GM23338 (cell line): ENCODE measurements around the gene NABP1. TPM values are rescaled to one million over a fixed set of nuclear protein-coding genes. Genes with fewer than 3 reads are reported as not detected.

ENCODE experiments used
- ATAC-seq: fragments of 200-7000 bp; cut with Tn5 transposase; 3 replicates; pipeline ENCODE4 v1.9.1; 2020
- DNase-seq: peaks from one replicate; pipeline ENCODE4 v3.0.0-alpha.2; 2015; ENCODE audit warnings: low spot score
- H2AFZ ChIP-seq: fragments of 200-600 bp; sonication (generic); 2 replicates; pipeline ENCODE4 v1.8.0; 2016; ENCODE audit warnings: antibody characterized with exemption, mild to moderate bottlenecking, moderate library complexity
- H3F3A ChIP-seq: fragments of 200-600 bp; sonication (generic); replicated peaks from 2 replicates; pipeline ENCODE4 v1.8.0; 2017; ENCODE audit warnings: antibody characterized with exemption, mixed run types, low read depth
- H3K27ac ChIP-seq: fragments of 200-600 bp; sonication (generic); 2 replicates; pipeline ENCODE4 v1.6.1; 2016; ENCODE audit warnings: low read depth
- H3K27me3 ChIP-seq: fragments of 200-600 bp; sonication (generic); 2 replicates; pipeline ENCODE4 v1.8.0; 2016; ENCODE audit warnings: mild to moderate bottlenecking, mixed run types, moderate library complexity; ENCODE audit not compliant: insufficient read depth
- H3K36me3 ChIP-seq: fragments of 200-600 bp; sonication (generic); 2 replicates; pipeline ENCODE4 v1.8.0; 2016; ENCODE audit warnings: mild to moderate bottlenecking; ENCODE audit not compliant: insufficient read depth
- H3K4me1 ChIP-seq: fragments of 200-600 bp; sonication (generic); 2 replicates; pipeline ENCODE4 v1.8.0; 2016; ENCODE audit warnings: mild to moderate bottlenecking, moderate library complexity; ENCODE audit not compliant: insufficient read depth
- H3K4me2 ChIP-seq: fragments of 200-600 bp; sonication (generic); 2 replicates; pipeline ENCODE4 v1.7.1; 2017; ENCODE audit warnings: mixed run types
- H3K4me3 ChIP-seq: fragments of 200-600 bp; sonication (generic); 2 replicates; pipeline ENCODE4 v1.6.1; 2016; ENCODE audit warnings: mixed run types
- H3K79me2 ChIP-seq: fragments of 200-600 bp; sonication (generic); replicated peaks from 2 replicates; pipeline ENCODE4 v1.8.0; 2017; ENCODE audit warnings: mild to moderate bottlenecking; ENCODE audit not compliant: insufficient read depth
- H3K9me2 ChIP-seq: fragments of 200-600 bp; sonication (generic); 2 replicates; pipeline ENCODE4 v1.8.0; 2017; ENCODE audit not compliant: insufficient read depth
- H4K20me1 ChIP-seq: fragments of 200-600 bp; sonication (generic); replicated peaks from 2 replicates; pipeline ENCODE4 v1.8.0; 2017; ENCODE audit warnings: mild to moderate bottlenecking; ENCODE audit not compliant: insufficient read depth
- H3K27ac Mint-ChIP-seq: 2 replicates; pipeline ENCODE4 v1.8.0; 2020; ENCODE audit warnings: inconsistent platforms, mild to moderate bottlenecking, moderate library complexity, mixed read lengths
- H3K27me3 Mint-ChIP-seq: 3 replicates; pipeline ENCODE4 v1.8.0; 2022; ENCODE audit warnings: low read depth, mild to moderate bottlenecking, moderate library complexity, mixed read lengths, inconsistent platforms; ENCODE audit not compliant: insufficient read depth, poor library complexity
- H3K36me3 Mint-ChIP-seq: 3 replicates; pipeline ENCODE4 v1.8.0; 2021; ENCODE audit warnings: low read depth, mild to moderate bottlenecking, inconsistent platforms, moderate library complexity, mixed read lengths
- H3K4me1 Mint-ChIP-seq: 3 replicates; pipeline ENCODE4 v1.8.0; 2020; ENCODE audit warnings: mild to moderate bottlenecking, inconsistent platforms, mixed read lengths
- H3K4me3 Mint-ChIP-seq: 3 replicates; pipeline ENCODE4 v1.8.0; 2021; ENCODE audit warnings: moderate library complexity, mild to moderate bottlenecking, inconsistent platforms, mixed read lengths
- H3K9me3 Mint-ChIP-seq: 3 replicates; pipeline ENCODE4 v1.8.0; 2020; ENCODE audit warnings: moderate library complexity, mild to moderate bottlenecking, inconsistent platforms, mixed read lengths
- CTCF ChIP-seq, 2 experiments: fragments of 200-600 bp in 1 of 2; sonication (generic) in 1 of 2; conservative IDR thresholded peaks; 2 replicates each; pipeline versions ENCODE4 v1.5.1 to v1.6.1; 2016 to 2017; ENCODE audit warnings: antibody characterized with exemption in 2 of 2, low read depth in 2 of 2, mild to moderate bottlenecking in 2 of 2, moderate library complexity in 1 of 2
- EZH2 ChIP-seq: fragments of 200-600 bp; sonication (generic); IDR thresholded peaks from one replicate; pipeline ENCODE4 v1.8.0; 2017; ENCODE audit warnings: antibody characterized with exemption, mild to moderate bottlenecking, low read depth; ENCODE audit not compliant: unreplicated experiment
- EZH2phosphoT487 ChIP-seq: fragments of 200-600 bp; sonication (generic); IDR thresholded peaks from one replicate; pipeline ENCODE4 v1.8.1; 2018; ENCODE audit warnings: antibody characterized with exemption; ENCODE audit not compliant: unreplicated experiment
- JUNB ChIP-seq: IDR thresholded peaks from one replicate; pipeline ENCODE4 v1.6.1; 2016; ENCODE audit warnings: antibody characterized with exemption; ENCODE audit not compliant: unreplicated experiment
- POLR2AphosphoS5 ChIP-seq: IDR thresholded peaks from 2 replicates; pipeline ENCODE4 v1.6.1; 2016; ENCODE audit warnings: antibody characterized with exemption, low read depth
- REST ChIP-seq: IDR thresholded peaks from one replicate; pipeline ENCODE4 v1.6.1; 2018; ENCODE audit warnings: antibody characterized with exemption; ENCODE audit not compliant: unreplicated experiment
- STAT1 ChIP-seq: IDR thresholded peaks from one replicate; pipeline ENCODE4 v1.6.1; 2016; ENCODE audit warnings: antibody characterized with exemption; ENCODE audit not compliant: unreplicated experiment
- ZNF331 ChIP-seq: fragments of 250-450 bp; sonication (Bioruptor Pico); IDR thresholded peaks from 2 replicates; pipeline ENCODE4 v1.5.0; 2020; ENCODE audit warnings: low read depth, mild to moderate bottlenecking, moderate library complexity
- polyA plus RNA-seq: library from polyadenylated mRNA; unstranded; fragments of >200 nt; fragmentation: Nextera tagmentation; extraction: Ambion mirVana; gene quantifications from 2 replicates; pipeline ENCODE4 v1.2.1, GENCODE V29; 2016
- total RNA-seq: library from RNA; depleted of rRNA; stranded (reverse); fragments of >200 nt; shearing (Covaris generic); gene quantifications from 2 replicates; pipeline ENCODE4 v1.2.3, GENCODE V29; 2014
- TF ChIP-seq, protein P1 (sequence below): fragments of 250-450 bp; sonication (Bioruptor Pico); IDR thresholded peaks from 2 replicates; pipeline ENCODE4 v1.5.0; 2020; ENCODE audit warnings: mild to moderate bottlenecking, moderate library complexity
- TF ChIP-seq, protein P2 (sequence below): IDR thresholded peaks from 2 replicates; pipeline ENCODE4 v1.6.1; 2016; ENCODE audit warnings: antibody characterized with exemption

Gene NABP1
- total and polyA plus RNA-seq, 2 experiments from 2014 or later: 5.2 to 5.6 TPM

DNA sequence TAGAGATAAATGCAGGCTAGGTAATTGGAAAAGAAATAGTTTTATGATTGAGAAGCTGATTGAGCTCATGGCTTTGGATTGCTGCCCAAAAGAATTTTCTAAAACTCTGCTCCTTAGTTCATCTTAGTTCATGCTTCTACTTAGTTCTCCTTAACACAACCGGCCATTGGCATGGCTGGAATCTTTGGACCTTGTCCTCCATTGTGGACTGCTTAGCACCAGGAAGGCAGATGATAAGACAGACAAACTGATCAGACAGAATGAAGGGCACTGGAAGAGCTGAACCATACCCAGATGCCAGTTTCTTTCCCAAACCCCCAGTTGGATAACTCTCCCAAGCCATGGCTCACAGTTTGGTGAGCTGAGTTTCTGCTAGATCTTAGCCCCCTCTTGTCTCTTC lies 36.3 kb upstream of the NABP1 start (continued):
- TF ChIP-seq STAT1 (no peak), EZH2phosphoT487 (no peak), EZH2 (no peak), POLR2AphosphoS5 (no peak), REST (no peak), CTCF (conservative IDR thresholded peaks at IDR 0.05; ENCODE audit: low read depth in 2 of 2) (no peak)

DNA sequence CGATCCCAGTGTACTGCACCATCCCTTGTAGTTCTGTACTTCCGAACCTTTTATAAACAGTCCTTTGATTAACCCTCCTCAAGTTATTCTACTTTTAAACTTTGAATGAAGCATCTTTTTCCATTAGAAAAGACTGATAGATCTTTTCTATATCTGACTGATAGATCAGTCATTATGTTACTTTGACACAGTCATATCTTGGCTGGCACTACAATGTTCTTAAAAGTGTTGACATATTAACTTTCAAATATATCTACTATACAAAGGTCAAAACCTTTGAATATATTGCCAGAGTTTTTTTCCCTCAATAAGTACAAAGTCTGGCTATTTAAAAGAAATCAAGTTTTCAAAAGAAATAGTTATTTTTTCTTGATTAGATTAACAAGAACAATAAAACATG lies 35.4 kb upstream of the NABP1 start:
- DNase-seq (no peak), ATAC-seq (no peak)
- Mint-ChIP-seq H3K27me3 (no peaks in the 10 kb centered on the region), H3K4me1 (peaks cover 12% of the 10 kb centered on the region), H3K27ac (no peak overlapping the region), H3K36me3 (no peaks in the 10 kb centered on the region), H3K4me3 (no peak overlapping the region), H3K9me3 (no peaks in the 10 kb centered on the region)
- Histone ChIP-seq H3F3A (no peaks in the 10 kb centered on the region), H3K79me2 (no peaks in the 10 kb centered on the region), H3K4me1 (peaks cover 16% of the 10 kb centered on the region; the same call in 1 of the 2 replicates), H3K4me2 (no peak overlapping the region), H3K36me3 (no peaks in the 10 kb centered on the region), H4K20me1 (no peaks in the 10 kb centered on the region), H3K27me3 (no peaks in the 10 kb centered on the region), H3K4me3 (no peak overlapping the region), H3K27ac (no peak overlapping the region), H2AFZ (no peak overlapping the region), H3K9me2 (no peaks in the 10 kb centered on the region)
- TF ChIP-seq, protein P1, sequence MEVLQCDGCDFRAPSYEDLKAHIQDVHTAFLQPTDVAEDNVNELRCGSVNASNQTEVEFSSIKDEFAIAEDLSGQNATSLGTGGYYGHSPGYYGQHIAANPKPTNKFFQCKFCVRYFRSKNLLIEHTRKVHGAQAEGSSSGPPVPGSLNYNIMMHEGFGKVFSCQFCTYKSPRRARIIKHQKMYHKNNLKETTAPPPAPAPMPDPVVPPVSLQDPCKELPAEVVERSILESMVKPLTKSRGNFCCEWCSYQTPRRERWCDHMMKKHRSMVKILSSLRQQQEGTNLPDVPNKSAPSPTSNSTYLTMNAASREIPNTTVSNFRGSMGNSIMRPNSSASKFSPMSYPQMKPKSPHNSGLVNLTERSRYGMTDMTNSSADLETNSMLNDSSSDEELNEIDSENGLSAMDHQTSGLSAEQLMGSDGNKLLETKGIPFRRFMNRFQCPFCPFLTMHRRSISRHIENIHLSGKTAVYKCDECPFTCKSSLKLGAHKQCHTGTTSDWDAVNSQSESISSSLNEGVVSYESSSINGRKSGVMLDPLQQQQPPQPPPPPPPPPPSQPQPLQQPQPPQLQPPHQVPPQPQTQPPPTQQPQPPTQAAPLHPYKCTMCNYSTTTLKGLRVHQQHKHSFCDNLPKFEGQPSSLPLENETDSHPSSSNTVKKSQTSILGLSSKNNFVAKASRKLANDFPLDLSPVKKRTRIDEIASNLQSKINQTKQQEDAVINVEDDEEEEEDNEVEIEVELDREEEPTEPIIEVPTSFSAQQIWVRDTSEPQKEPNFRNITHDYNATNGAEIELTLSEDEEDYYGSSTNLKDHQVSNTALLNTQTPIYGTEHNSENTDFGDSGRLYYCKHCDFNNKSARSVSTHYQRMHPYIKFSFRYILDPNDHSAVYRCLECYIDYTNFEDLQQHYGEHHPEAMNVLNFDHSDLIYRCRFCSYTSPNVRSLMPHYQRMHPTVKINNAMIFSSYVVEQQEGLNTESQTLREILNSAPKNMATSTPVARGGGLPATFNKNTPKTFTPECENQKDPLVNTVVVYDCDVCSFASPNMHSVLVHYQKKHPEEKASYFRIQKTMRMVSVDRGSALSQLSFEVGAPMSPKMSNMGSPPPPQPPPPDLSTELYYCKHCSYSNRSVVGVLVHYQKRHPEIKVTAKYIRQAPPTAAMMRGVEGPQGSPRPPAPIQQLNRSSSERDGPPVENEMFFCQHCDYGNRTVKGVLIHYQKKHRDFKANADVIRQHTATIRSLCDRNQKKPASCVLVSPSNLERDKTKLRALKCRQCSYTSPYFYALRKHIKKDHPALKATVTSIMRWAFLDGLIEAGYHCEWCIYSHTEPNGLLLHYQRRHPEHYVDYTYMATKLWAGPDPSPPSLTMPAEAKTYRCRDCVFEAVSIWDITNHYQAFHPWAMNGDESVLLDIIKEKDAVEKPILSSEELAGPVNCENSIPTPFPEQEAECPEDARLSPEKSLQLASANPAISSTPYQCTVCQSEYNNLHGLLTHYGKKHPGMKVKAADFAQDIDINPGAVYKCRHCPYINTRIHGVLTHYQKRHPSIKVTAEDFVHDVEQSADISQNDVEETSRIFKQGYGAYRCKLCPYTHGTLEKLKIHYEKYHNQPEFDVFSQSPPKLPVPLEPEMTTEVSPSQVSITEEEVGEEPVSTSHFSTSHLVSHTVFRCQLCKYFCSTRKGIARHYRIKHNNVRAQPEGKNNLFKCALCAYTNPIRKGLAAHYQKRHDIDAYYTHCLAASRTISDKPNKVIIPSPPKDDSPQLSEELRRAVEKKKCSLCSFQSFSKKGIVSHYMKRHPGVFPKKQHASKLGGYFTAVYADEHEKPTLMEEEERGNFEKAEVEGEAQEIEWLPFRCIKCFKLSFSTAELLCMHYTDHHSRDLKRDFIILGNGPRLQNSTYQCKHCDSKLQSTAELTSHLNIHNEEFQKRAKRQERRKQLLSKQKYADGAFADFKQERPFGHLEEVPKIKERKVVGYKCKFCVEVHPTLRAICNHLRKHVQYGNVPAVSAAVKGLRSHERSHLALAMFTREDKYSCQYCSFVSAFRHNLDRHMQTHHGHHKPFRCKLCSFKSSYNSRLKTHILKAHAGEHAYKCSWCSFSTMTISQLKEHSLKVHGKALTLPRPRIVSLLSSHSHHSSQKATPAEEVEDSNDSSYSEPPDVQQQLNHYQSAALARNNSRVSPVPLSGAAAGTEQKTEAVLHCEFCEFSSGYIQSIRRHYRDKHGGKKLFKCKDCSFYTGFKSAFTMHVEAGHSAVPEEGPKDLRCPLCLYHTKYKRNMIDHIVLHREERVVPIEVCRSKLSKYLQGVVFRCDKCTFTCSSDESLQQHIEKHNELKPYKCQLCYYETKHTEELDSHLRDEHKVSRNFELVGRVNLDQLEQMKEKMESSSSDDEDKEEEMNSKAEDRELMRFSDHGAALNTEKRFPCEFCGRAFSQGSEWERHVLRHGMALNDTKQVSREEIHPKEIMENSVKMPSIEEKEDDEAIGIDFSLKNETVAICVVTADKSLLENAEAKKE (CRISPR knock-in tag): no peak
- TF ChIP-seq JUNB (no peak), STAT1 (no peak), CTCF (conservative IDR thresholded peaks at IDR 0.05; ENCODE audit: low read depth in 2 of 2) (no peak), POLR2AphosphoS5 (no peak), EZH2phosphoT487 (no peak), ZNF331 (CRISPR knock-in tag) (no peak)
- TF ChIP-seq, protein P2, sequence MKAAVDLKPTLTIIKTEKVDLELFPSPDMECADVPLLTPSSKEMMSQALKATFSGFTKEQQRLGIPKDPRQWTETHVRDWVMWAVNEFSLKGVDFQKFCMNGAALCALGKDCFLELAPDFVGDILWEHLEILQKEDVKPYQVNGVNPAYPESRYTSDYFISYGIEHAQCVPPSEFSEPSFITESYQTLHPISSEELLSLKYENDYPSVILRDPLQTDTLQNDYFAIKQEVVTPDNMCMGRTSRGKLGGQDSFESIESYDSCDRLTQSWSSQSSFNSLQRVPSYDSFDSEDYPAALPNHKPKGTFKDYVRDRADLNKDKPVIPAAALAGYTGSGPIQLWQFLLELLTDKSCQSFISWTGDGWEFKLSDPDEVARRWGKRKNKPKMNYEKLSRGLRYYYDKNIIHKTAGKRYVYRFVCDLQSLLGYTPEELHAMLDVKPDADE: no peak
